ENCODE results near the gene NCKAP5.

NCKAP5 gene

GRCh38 chr2:133138693-133139092 is 429.6 kb downstream of the NCKAP5 start:
- TF ChIP-seq MAX (IDR thresholded peaks at IDR 0.05; ENCODE audit: low read depth, low read length) = no peak
- TF ChIP-seq CTCF (IDR thresholded peaks at IDR 0.05; ENCODE audit: low read depth, low read length) = no peak
- TF ChIP-seq MYC (IDR thresholded peaks at IDR 0.05; ENCODE audit: low read depth, low read length) = no peak
- no peak for TF ChIP-seq POLR2A (IDR thresholded peaks at IDR 0.05; ENCODE audit: extremely low read depth, insufficient read length)
- H3K4me3 ChIP-seq (ENCODE audit: low read depth, low read length) = no peak overlapping the region
- no peak for DNase-seq (ENCODE audit: low read depth)

GRCh38 chr2:133135035-133135654 is 433.1 kb downstream of the NCKAP5 start:
- H3K4me3 ChIP-seq (ENCODE audit: low read depth, low read length) = no peak overlapping the region
- no peak for DNase-seq (ENCODE audit: low read depth)
- TF ChIP-seq POLR2A (IDR thresholded peaks at IDR 0.05; ENCODE audit: extremely low read depth, insufficient read length) = no peak
- no peak for TF ChIP-seq MAX (IDR thresholded peaks at IDR 0.05; ENCODE audit: low read depth, low read length)
- TF ChIP-seq CTCF (IDR thresholded peaks at IDR 0.05; ENCODE audit: low read depth, low read length) = no peak
- TF ChIP-seq MYC (IDR thresholded peaks at IDR 0.05; ENCODE audit: low read depth, low read length) = no peak

- DNase-seq (ENCODE audit: low read depth) = no peak
- no peak overlapping the region for H3K4me3 ChIP-seq (ENCODE audit: low read depth, low read length)
These were observed 437.6 kb downstream of the NCKAP5 start for GRCh38 chr2:133130548-133131246.

GRCh38 chr2:133124446-133124845 is 443.8 kb downstream of the NCKAP5 start:
- no peak for TF ChIP-seq MAX (IDR thresholded peaks at IDR 0.05; ENCODE audit: low read depth, low read length)
- no peak for TF ChIP-seq POLR2A (IDR thresholded peaks at IDR 0.05; ENCODE audit: extremely low read depth, insufficient read length)
- no peak overlapping the region for H3K4me3 ChIP-seq (ENCODE audit: low read depth, low read length)
- no peak for DNase-seq (ENCODE audit: low read depth)

More at GRCh38 chr2:133130548-133131246, 437.6 kb downstream of the NCKAP5 start:
- TF ChIP-seq CTCF (IDR thresholded peaks at IDR 0.05; ENCODE audit: low read depth, low read length) (no peak), POLR2A (IDR thresholded peaks at IDR 0.05; ENCODE audit: extremely low read depth, insufficient read length) (no peak), MYC (IDR thresholded peaks at IDR 0.05; ENCODE audit: low read depth, low read length) (no peak), MAX (IDR thresholded peaks at IDR 0.05; ENCODE audit: low read depth, low read length) (no peak)

- no peak overlapping the region for H3K4me3 ChIP-seq (ENCODE audit: low read depth, low read length)
- no peak for DNase-seq (ENCODE audit: low read depth)
- TF ChIP-seq CTCF (IDR thresholded peaks at IDR 0.05; ENCODE audit: low read depth, low read length) (no peak), MAX (IDR thresholded peaks at IDR 0.05; ENCODE audit: low read depth, low read length) (no peak), MYC (IDR thresholded peaks at IDR 0.05; ENCODE audit: low read depth, low read length) (no peak), POLR2A (IDR thresholded peaks at IDR 0.05; ENCODE audit: extremely low read depth, insufficient read length) (no peak)
These were observed 444.4 kb downstream of the NCKAP5 start for GRCh38 chr2:133123904-133124303.

GRCh38 chr2:133123393-133123792 is 444.9 kb downstream of the NCKAP5 start:
- H3K4me3 ChIP-seq (ENCODE audit: low read depth, low read length) = no peak overlapping the region
- DNase-seq (ENCODE audit: low read depth) = no peak
- TF ChIP-seq MYC (IDR thresholded peaks at IDR 0.05; ENCODE audit: low read depth, low read length) (no peak), MAX (IDR thresholded peaks at IDR 0.05; ENCODE audit: low read depth, low read length) (no peak), CTCF (IDR thresholded peaks at IDR 0.05; ENCODE audit: low read depth, low read length) (no peak), POLR2A (IDR thresholded peaks at IDR 0.05; ENCODE audit: extremely low read depth, insufficient read length) (no peak)

All from NB4 (cell line).